Hepatocyte (in vitro differentiated cells): ENCODE results near the gene CELSR1.

ENCODE experiments used
- EZH2 ChIP-seq: fragments of 200-600 bp; sonication (generic); IDR thresholded peaks from 2 replicates; pipeline ENCODE4 v1.6.1; 2016; ENCODE audit warnings: antibody characterized with exemption, mild to moderate bottlenecking, borderline replicate concordance
- TF ChIP-seq, protein P1 (sequence below): fragments of 200-600 bp; sonication (generic); IDR thresholded peaks from 2 replicates; pipeline ENCODE4 v1.5.1; 2016; ENCODE audit warnings: antibody characterized with exemption, mild to moderate bottlenecking; ENCODE audit not compliant: poor library complexity

DNA sequence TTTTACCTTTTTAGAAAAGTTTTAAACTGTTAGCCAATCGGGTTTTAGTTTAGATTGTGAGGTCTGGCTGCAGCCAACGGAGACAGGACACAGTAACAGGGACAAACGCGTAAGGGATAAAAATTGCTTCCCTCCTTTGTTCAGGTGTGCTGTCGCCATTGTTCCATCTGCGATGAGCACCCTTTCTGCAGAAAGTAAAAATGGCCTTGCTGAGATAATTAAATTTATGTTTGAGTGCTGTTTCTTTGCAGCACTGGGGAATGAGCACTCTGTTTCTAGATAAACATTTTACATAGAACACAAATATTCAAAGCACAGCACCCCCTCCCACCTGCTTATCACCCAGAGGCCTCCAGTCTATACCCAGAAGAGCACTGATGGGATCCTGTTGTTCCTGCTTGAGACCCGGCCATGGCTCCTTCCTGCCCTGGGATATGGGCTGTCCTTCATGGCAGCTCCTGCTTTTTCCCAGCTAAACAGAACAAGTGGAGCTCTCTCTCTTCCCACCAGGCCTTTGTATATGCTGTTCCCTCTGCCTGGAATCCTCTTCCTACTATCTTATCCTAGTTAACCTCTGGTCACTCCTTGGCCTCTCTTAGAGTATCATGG, 34.3 kb upstream of the CELSR1 start:
- TF ChIP-seq, protein P1, sequence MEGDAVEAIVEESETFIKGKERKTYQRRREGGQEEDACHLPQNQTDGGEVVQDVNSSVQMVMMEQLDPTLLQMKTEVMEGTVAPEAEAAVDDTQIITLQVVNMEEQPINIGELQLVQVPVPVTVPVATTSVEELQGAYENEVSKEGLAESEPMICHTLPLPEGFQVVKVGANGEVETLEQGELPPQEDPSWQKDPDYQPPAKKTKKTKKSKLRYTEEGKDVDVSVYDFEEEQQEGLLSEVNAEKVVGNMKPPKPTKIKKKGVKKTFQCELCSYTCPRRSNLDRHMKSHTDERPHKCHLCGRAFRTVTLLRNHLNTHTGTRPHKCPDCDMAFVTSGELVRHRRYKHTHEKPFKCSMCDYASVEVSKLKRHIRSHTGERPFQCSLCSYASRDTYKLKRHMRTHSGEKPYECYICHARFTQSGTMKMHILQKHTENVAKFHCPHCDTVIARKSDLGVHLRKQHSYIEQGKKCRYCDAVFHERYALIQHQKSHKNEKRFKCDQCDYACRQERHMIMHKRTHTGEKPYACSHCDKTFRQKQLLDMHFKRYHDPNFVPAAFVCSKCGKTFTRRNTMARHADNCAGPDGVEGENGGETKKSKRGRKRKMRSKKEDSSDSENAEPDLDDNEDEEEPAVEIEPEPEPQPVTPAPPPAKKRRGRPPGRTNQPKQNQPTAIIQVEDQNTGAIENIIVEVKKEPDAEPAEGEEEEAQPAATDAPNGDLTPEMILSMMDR, result no peak
- no peak for TF ChIP-seq EZH2
